ENCODE measurements around the gene MEGF11. TPM values are rescaled to one million over a fixed set of nuclear protein-coding genes. Genes with fewer than 3 reads are reported as not detected.

The MEGF11 gene
- total and polyA plus RNA-seq, 9 donors: 0.04 to 11.4 (median 0.40) TPM; not detected in 2

DNA sequence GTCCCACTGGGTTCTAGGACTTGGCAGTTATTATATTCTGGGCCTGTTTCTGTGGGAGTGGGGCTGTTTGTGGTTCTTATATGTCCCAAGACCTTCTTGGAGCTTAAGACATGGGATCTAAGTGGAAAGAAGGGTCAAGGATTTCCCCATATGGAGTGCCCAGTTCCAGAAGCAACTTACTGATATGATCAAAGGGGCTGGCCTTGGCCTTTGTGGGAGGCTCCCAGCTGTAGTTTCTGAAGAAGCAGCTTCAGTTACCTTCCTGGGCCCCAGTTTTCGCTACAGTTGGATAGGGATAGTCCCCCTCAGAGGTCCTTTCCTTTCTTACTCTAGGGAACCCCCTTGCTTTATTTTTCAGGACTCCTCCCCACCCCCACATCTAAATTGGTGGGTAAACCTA lies 328.2 kb downstream of the MEGF11 start:
- intact Hi-C loops (cut with DNase I): no loop called here
- no peak for DNase-seq
- H3K9me3 ChIP-seq: no peaks in the 10 kb centered on the region
- 69 to 95% (median 87%) methylated on average over 1 of the region's 1 CpG for WGBS, 3 donors
- TF ChIP-seq EP300 (IDR thresholded peaks at IDR 0.05) (no peak), POLR2A (IDR thresholded peaks at IDR 0.05) (no peak)
- TF ChIP-seq, protein P1, sequence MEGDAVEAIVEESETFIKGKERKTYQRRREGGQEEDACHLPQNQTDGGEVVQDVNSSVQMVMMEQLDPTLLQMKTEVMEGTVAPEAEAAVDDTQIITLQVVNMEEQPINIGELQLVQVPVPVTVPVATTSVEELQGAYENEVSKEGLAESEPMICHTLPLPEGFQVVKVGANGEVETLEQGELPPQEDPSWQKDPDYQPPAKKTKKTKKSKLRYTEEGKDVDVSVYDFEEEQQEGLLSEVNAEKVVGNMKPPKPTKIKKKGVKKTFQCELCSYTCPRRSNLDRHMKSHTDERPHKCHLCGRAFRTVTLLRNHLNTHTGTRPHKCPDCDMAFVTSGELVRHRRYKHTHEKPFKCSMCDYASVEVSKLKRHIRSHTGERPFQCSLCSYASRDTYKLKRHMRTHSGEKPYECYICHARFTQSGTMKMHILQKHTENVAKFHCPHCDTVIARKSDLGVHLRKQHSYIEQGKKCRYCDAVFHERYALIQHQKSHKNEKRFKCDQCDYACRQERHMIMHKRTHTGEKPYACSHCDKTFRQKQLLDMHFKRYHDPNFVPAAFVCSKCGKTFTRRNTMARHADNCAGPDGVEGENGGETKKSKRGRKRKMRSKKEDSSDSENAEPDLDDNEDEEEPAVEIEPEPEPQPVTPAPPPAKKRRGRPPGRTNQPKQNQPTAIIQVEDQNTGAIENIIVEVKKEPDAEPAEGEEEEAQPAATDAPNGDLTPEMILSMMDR (IDR thresholded peaks at IDR 0.05): no peak
- no peaks in the 10 kb centered on the region for H3K4me1 ChIP-seq (ENCODE audit: insufficient read depth)
- no peaks in the 10 kb centered on the region for H3K27me3 ChIP-seq
- no peak overlapping the region for H3K27ac ChIP-seq
- no peaks in the 10 kb centered on the region for H3K36me3 ChIP-seq
- no peak overlapping the region for H3K4me3 ChIP-seq

DNA sequence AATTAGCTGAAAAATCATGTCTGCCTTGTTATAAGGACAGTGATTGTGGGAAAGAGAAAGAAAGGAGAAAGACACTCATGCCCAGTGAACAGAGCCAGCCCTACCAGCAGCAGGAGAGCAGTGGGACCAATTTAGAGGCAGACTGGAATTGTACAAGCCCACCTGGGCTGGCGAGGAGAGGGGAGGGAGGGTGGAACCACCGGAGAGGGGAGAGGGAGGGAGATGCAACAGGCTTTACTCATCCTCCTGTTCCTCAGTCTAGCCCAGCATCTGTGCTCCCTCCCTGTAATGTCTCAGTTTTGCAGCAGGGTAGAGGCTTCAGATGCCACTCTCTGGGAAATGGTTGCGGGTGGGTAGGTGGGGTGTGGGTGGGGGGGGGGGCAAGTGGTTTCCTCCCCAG lies 329.5 kb downstream of the MEGF11 start:
- TF ChIP-seq EP300 (IDR thresholded peaks at IDR 0.05): no peak
- TF ChIP-seq, protein P1 (IDR thresholded peaks at IDR 0.05): no peak
- TF ChIP-seq POLR2A (IDR thresholded peaks at IDR 0.05): no peak
- intact Hi-C loops (cut with DNase I): no loop called here
- 82 to 85% (median 84%) methylated on average over 3 of the region's 3 CpGs for WGBS, 3 donors
- H3K27ac ChIP-seq: no peak overlapping the region
- H3K36me3 ChIP-seq: no peaks in the 10 kb centered on the region
- no peaks in the 10 kb centered on the region for H3K4me1 ChIP-seq (ENCODE audit: insufficient read depth)
- no peaks in the 10 kb centered on the region for H3K27me3 ChIP-seq
- no peak overlapping the region for H3K4me3 ChIP-seq
- no peak for DNase-seq
- H3K9me3 ChIP-seq: no peaks in the 10 kb centered on the region

DNA sequence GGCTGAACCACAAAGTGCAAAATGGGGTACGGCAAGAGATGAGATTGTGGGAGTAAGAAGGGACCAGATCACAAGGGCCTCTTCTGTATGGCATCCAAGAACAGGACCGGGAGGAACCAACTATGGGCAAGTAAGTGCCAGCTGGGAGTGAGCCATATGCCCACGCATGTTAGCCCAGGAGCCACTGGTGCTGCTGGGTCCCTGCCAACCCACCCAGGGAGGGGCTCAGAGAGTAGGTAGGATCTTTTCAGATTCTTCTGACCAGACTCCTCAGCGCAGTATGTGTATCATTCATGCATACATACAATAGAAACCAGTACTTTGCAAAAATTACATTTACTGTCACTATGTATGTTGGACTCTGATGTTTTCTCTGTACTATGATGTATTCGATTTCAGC lies 330.3 kb downstream of the MEGF11 start:
- intact Hi-C loops (cut with DNase I): no loop called here
- 71 to 75% (median 72%) methylated on average over 5 of the region's 5 CpGs for WGBS, 3 donors
- Histone ChIP-seq H3K27ac (no peak overlapping the region), H3K4me3 (no peak overlapping the region), H3K9me3 (no peaks in the 10 kb centered on the region), H3K36me3 (no peaks in the 10 kb centered on the region), H3K4me1 (ENCODE audit: insufficient read depth) (no peaks in the 10 kb centered on the region), H3K27me3 (no peaks in the 10 kb centered on the region)
- DNase-seq: no peak
- TF ChIP-seq, protein P1 (IDR thresholded peaks at IDR 0.05): no peak
- TF ChIP-seq EP300 (IDR thresholded peaks at IDR 0.05) (no peak), POLR2A (IDR thresholded peaks at IDR 0.05) (no peak)

DNA sequence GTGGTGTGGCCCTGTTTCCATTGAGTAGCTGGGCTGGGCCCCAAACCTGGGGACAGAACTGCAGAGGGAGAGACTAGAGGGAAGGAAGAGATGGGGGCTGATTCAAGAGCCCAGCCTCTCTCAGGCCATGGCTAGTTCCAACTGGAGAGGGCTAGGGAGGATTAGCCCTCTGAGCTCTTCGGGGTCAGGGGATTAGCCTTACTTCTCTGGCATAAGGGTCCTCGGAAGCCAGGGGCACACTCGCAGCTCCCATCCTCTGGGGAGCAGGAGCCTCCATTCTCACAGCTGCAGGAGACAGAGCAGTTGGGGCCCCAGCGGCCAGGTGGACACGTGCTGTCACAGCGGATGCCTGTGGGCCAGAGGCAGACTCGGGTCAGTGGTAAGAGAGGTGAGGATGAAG lies 330.9 kb downstream of the MEGF11 start:
- WGBS, 3 donors: 87 to 89% (median 87%) methylated on average over 7 of the region's 7 CpGs
- Histone ChIP-seq H3K4me3 (no peak overlapping the region), H3K27ac (no peak overlapping the region), H3K9me3 (no peaks in the 10 kb centered on the region), H3K27me3 (no peaks in the 10 kb centered on the region), H3K4me1 (ENCODE audit: insufficient read depth) (no peaks in the 10 kb centered on the region), H3K36me3 (no peaks in the 10 kb centered on the region)
- DNase-seq: no peak
- TF ChIP-seq, protein P1 (IDR thresholded peaks at IDR 0.05): no peak
- no peak for TF ChIP-seq POLR2A (IDR thresholded peaks at IDR 0.05)
- TF ChIP-seq EP300 (IDR thresholded peaks at IDR 0.05): no peak
- intact Hi-C loops (cut with DNase I): no loop called here

DNA sequence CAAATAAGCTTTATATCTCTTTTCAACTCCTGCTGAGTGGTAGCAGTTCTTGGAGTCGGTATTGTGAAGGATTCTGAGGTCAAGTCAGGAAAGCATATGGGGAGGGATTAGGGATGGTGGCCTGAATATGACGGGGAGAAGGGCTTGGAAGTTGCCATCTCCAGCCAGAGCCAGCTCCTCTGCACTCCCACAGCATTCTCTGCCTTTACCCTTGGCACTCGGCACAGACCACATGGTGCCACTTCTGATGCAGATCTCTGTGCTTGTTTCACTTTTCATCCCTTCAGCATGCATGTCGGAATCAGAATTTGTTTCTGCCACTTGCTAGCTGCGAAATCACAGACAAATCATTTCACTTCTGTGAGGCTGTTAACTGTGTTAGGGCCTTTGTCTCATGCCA lies 331.8 kb downstream of the MEGF11 start:
- peaks cover 3% of the 10 kb centered on the region for H3K4me1 ChIP-seq (ENCODE audit: insufficient read depth)
- no peak overlapping the region for H3K4me3 ChIP-seq
- intact Hi-C loops (cut with DNase I): no loop called here

More for the DNA sequence above, 331.8 kb downstream of the MEGF11 start:
- WGBS, 3 donors: 78 to 81% (median 80%) methylated on average over 5 of the region's 5 CpGs
- TF ChIP-seq, protein P1 (IDR thresholded peaks at IDR 0.05): no peak
- TF ChIP-seq EP300 (IDR thresholded peaks at IDR 0.05) (no peak), POLR2A (IDR thresholded peaks at IDR 0.05) (no peak)
- no peak overlapping the region for H3K27ac ChIP-seq
- no peaks in the 10 kb centered on the region for H3K36me3 ChIP-seq
- no peaks in the 10 kb centered on the region for H3K27me3 ChIP-seq
- H3K9me3 ChIP-seq: no peaks in the 10 kb centered on the region
- DNase-seq: no peak
